WTC11 (cell line): ENCODE results near the gene ZBTB8A. TPM values are rescaled to one million over a fixed set of nuclear protein-coding genes. Genes with fewer than 3 reads are reported as not detected.

Experiments
- ATAC-seq: fragments of 200-7000 bp; cut with Tn5 transposase; 2 replicates; pipeline ENCODE4 v1.10.0; 2021; ENCODE audit warnings: mild to moderate bottlenecking, moderate library complexity
- CTCF ChIA-PET: fragments of 300-600 bp; sonication (Branson Sonifier 250); formaldehyde crosslinking; loops from one replicate; lab custom pipeline; 2021; ENCODE audit warnings: antibody characterized with exemption; lab: Charles Lee
- POLR2A ChIA-PET: fragments of 350-600 bp; sonication (Branson Sonifier 250); formaldehyde crosslinking; loops from one replicate; lab custom pipeline; 2021; ENCODE audit warnings: antibody characterized with exemption; lab: Charles Lee
- DNase-seq: peaks from one replicate; pipeline ENCODE4 v3.0.0; 2021; ENCODE audit warnings: low spot score
- H3K27ac Mint-ChIP-seq: 2 replicates; pipeline ENCODE4 v1.8.0; 2021; ENCODE audit warnings: mixed read lengths
- H3K27me3 Mint-ChIP-seq: 2 replicates; pipeline ENCODE4 v1.8.0; 2021; ENCODE audit warnings: low read depth, mild to moderate bottlenecking, moderate library complexity, mixed read lengths
- H3K36me3 Mint-ChIP-seq: 2 replicates; pipeline ENCODE4 v1.8.0; 2021; ENCODE audit warnings: mixed read lengths
- H3K4me1 Mint-ChIP-seq: 2 replicates; pipeline ENCODE4 v1.8.0; 2022; ENCODE audit warnings: mixed read lengths
- H3K4me3 Mint-ChIP-seq: 2 replicates; pipeline ENCODE4 v1.8.0; 2021; ENCODE audit warnings: mild to moderate bottlenecking, moderate library complexity, mixed read lengths
- H3K9me3 Mint-ChIP-seq: 2 replicates; pipeline ENCODE4 v1.8.0; 2021; ENCODE audit warnings: mixed read lengths
- ATF1 ChIP-seq: sonication (generic); formaldehyde crosslinking; IDR thresholded peaks from 2 replicates; pipeline ENCODE4 v1.8.1; 2023; ENCODE audit warnings: mild to moderate bottlenecking, moderate library complexity, missing genetic modification reagents
- EMX1 ChIP-seq: fragments of 250-450 bp; sonication (Bioruptor Pico); IDR thresholded peaks from 2 replicates; pipeline ENCODE4 v1.8.0; 2021; ENCODE audit warnings: mild to moderate bottlenecking
- GABPB1 ChIP-seq: sonication (generic); formaldehyde crosslinking; IDR thresholded peaks from 2 replicates; pipeline ENCODE4 v1.8.1; 2023; ENCODE audit warnings: mild to moderate bottlenecking, missing genetic modification reagents
- JUN ChIP-seq: sonication (generic); formaldehyde crosslinking; IDR thresholded peaks from 2 replicates; pipeline ENCODE4 v1.8.0; 2023; ENCODE audit warnings: mild to moderate bottlenecking, missing genetic modification reagents
- KAT7 ChIP-seq: sonication (generic); formaldehyde crosslinking; IDR thresholded peaks from 2 replicates; pipeline ENCODE4 v1.8.1; 2023; ENCODE audit warnings: missing genetic modification reagents, mild to moderate bottlenecking, borderline replicate concordance
- MYBL2 ChIP-seq: sonication (generic); formaldehyde crosslinking; IDR thresholded peaks from 2 replicates; pipeline ENCODE4 v1.8.1; 2023; ENCODE audit warnings: mild to moderate bottlenecking, moderate library complexity, missing genetic modification reagents
- NFATC4 ChIP-seq: fragments of 250-450 bp; sonication (Bioruptor Pico); IDR thresholded peaks from 2 replicates; pipeline ENCODE4 v1.9.0; 2021; ENCODE audit warnings: mild to moderate bottlenecking
- NFE2L1 ChIP-seq: sonication (generic); formaldehyde crosslinking; IDR thresholded peaks from 2 replicates; pipeline ENCODE4 v1.8.1; 2023; ENCODE audit warnings: missing genetic modification reagents
- NR2C2 ChIP-seq: sonication (generic); formaldehyde crosslinking; IDR thresholded peaks from 2 replicates; pipeline ENCODE4 v1.8.0; 2022; ENCODE audit warnings: mild to moderate bottlenecking, missing genetic modification reagents
- OVOL2 ChIP-seq: fragments of 250-450 bp; sonication (Bioruptor Pico); IDR thresholded peaks from 2 replicates; pipeline ENCODE4 v1.9.0; 2021; ENCODE audit warnings: mild to moderate bottlenecking, borderline replicate concordance
- PRRX2 ChIP-seq: fragments of 250-450 bp; sonication (Bioruptor Pico); IDR thresholded peaks from 2 replicates; pipeline ENCODE4 v1.8.0; 2021; ENCODE audit warnings: mild to moderate bottlenecking
- ZBTB21 ChIP-seq: sonication (generic); formaldehyde crosslinking; IDR thresholded peaks from 2 replicates; pipeline ENCODE4 v1.8.1; 2023; ENCODE audit warnings: mild to moderate bottlenecking, missing genetic modification reagents, borderline replicate concordance
- ZNF138 ChIP-seq: sonication (generic); formaldehyde crosslinking; conservative IDR thresholded peaks from 2 replicates; pipeline ENCODE4 v1.8.1; 2022; ENCODE audit warnings: mild to moderate bottlenecking, moderate library complexity, missing genetic modification reagents
- ZNF219 ChIP-seq: sonication (generic); formaldehyde crosslinking; IDR thresholded peaks from 2 replicates; pipeline ENCODE4 v1.8.0; 2023; ENCODE audit warnings: missing genetic modification reagents, mild to moderate bottlenecking, borderline replicate concordance
- ZNF232 ChIP-seq: sonication (generic); formaldehyde crosslinking; IDR thresholded peaks from 2 replicates; pipeline ENCODE4 v1.8.0; 2022; ENCODE audit warnings: mild to moderate bottlenecking, missing genetic modification reagents
- ZNF263 ChIP-seq: sonication (generic); formaldehyde crosslinking; IDR thresholded peaks from 2 replicates; pipeline ENCODE4 v1.8.1; 2022; ENCODE audit warnings: low read depth, mild to moderate bottlenecking, moderate library complexity, missing genetic modification reagents
- ZNF317 ChIP-seq: sonication (generic); formaldehyde crosslinking; IDR thresholded peaks from 2 replicates; pipeline ENCODE4 v1.8.1; 2023; ENCODE audit warnings: low read depth, mild to moderate bottlenecking, moderate library complexity, missing genetic modification reagents, borderline replicate concordance
- total RNA-seq: library from RNA; stranded (reverse); gene quantifications from 3 replicates; pipeline ENCODE4 v1.2.3, GENCODE V29; 2021
- TF ChIP-seq, protein P1 (sequence below): sonication (generic); formaldehyde crosslinking; IDR thresholded peaks from 2 replicates; pipeline ENCODE4 v1.8.1; 2023; ENCODE audit warnings: mild to moderate bottlenecking, missing genetic modification reagents, moderate library complexity
- TF ChIP-seq, protein P2 (sequence below): sonication (generic); formaldehyde crosslinking; IDR thresholded peaks from 2 replicates; pipeline ENCODE4 v1.8.0; 2022; ENCODE audit warnings: mild to moderate bottlenecking, missing genetic modification reagents
- TF ChIP-seq, protein P3 (sequence below): sonication (generic); formaldehyde crosslinking; IDR thresholded peaks from 2 replicates; pipeline ENCODE4 v1.8.0; 2023; ENCODE audit warnings: missing genetic modification reagents
- TF ChIP-seq, protein P4 (sequence below): sonication (generic); formaldehyde crosslinking; IDR thresholded peaks from 2 replicates; pipeline ENCODE4 v1.8.1; 2023; ENCODE audit warnings: mild to moderate bottlenecking, missing genetic modification reagents, moderate library complexity
- TF ChIP-seq, protein P5 (sequence below): sonication (generic); formaldehyde crosslinking; IDR thresholded peaks from 2 replicates; pipeline ENCODE4 v1.8.1; 2022; ENCODE audit warnings: low read depth, missing genetic modification reagents, borderline replicate concordance
- TF ChIP-seq, protein P6 (sequence below): fragments of 250-450 bp; sonication (Bioruptor Pico); IDR thresholded peaks from 2 replicates; pipeline ENCODE4 v1.8.0; 2021; ENCODE audit warnings: mild to moderate bottlenecking

ZBTB8A gene
- total RNA-seq, 1 experiment from 2014 or later = 7.7 TPM

DNA sequence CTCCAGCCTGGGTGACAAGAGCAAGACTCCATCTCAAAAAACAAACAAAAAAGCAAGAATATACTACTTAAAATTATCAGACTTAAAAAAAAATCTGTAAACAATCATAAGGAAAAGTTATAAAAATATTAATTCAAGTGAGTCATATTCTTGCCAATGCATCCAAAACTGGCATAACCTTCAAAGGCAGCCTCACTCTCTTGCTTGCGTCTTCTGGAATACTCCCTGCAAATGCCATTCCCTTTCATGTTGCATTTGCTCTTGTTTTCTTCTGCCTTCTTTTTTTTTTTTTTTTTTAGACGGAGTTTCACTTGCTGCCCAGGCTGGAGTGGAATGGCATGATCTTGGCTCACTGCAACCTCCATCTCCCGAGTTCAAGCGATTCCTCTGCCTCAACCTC lies 32.2 kb upstream of the ZBTB8A start:
- no peak overlapping the region for H3K27ac Mint-ChIP-seq
- CTCF ChIA-PET = interaction anchor here (0.6 kb wide), 1 partner anchor 13 kb away, joined by 3 read pairs; no protein-coding TSS in a partner anchor
- H3K36me3 Mint-ChIP-seq = no peaks in the 10 kb centered on the region
- POLR2A ChIA-PET = interaction anchor here (0.7 kb wide), 1 partner anchor 182 kb away, joined by 3 read pairs; no protein-coding TSS in a partner anchor
- no peak overlapping the region for H3K4me3 Mint-ChIP-seq
- DNase-seq = no peak
- TF ChIP-seq NFE2L1 (CRISPR knock-in tag) (no peak), ZNF263 (no peak), EMX1 (CRISPR knock-in tag) (no peak), OVOL2 (no peak), ZNF232 (no peak), PRRX2 (no peak), GABPB1 (no peak)
- TF ChIP-seq, protein P1, sequence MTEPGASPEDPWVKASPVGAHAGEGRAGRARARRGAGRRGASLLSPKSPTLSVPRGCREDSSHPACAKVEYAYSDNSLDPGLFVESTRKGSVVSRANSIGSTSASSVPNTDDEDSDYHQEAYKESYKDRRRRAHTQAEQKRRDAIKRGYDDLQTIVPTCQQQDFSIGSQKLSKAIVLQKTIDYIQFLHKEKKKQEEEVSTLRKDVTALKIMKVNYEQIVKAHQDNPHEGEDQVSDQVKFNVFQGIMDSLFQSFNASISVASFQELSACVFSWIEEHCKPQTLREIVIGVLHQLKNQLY (CRISPR knock-in tag) = no peak
- TF ChIP-seq, protein P2, sequence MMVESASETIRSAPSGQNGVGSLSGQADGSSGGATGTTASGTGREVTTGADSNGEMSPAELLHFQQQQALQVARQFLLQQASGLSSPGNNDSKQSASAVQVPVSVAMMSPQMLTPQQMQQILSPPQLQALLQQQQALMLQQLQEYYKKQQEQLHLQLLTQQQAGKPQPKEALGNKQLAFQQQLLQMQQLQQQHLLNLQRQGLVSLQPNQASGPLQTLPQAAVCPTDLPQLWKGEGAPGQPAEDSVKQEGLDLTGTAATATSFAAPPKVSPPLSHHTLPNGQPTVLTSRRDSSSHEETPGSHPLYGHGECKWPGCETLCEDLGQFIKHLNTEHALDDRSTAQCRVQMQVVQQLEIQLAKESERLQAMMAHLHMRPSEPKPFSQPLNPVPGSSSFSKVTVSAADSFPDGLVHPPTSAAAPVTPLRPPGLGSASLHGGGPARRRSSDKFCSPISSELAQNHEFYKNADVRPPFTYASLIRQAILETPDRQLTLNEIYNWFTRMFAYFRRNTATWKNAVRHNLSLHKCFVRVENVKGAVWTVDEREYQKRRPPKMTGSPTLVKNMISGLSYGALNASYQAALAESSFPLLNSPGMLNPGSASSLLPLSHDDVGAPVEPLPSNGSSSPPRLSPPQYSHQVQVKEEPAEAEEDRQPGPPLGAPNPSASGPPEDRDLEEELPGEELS (CRISPR knock-in tag) = no peak
- TF ChIP-seq, all 79 proteins: peak for 0
- Mint-ChIP-seq H3K4me1 (no peaks in the 10 kb centered on the region), H3K27me3 (no peaks in the 10 kb centered on the region; the same call in 1 of the 2 replicates), H3K9me3 (peaks cover 4% of the 10 kb centered on the region)
- no peak for ATAC-seq

DNA sequence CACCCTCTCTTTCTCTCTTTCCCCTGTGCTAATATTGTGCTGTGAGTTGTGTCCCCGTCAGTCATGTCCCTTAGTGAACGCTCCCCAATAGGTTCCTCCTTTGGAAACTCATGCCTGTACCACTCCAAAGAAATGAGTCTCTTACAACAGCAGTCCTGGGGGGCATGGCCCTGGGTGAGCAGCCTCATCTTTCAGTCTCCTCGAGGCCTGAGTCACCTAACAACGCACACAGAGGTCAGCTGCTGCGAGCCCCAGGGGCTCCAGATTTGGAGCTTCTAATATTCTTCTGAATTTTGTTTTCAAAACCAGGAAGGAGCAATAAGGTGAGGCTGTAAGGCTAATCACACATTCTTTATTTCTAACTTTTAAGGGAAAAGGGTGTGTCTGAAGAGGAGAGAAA lies 30.5 kb upstream of the ZBTB8A start:
- POLR2A ChIA-PET = no interaction called here
- no peak for TF ChIP-seq KAT7 (CRISPR knock-in tag)
- TF ChIP-seq ZNF317 (CRISPR knock-in tag) = no peak
- TF ChIP-seq NFATC4 (CRISPR knock-in tag) = no peak
- TF ChIP-seq ZNF138 (CRISPR knock-in tag) = no peak
- no peak for TF ChIP-seq ATF1 (CRISPR knock-in tag)
- TF ChIP-seq, protein P3, sequence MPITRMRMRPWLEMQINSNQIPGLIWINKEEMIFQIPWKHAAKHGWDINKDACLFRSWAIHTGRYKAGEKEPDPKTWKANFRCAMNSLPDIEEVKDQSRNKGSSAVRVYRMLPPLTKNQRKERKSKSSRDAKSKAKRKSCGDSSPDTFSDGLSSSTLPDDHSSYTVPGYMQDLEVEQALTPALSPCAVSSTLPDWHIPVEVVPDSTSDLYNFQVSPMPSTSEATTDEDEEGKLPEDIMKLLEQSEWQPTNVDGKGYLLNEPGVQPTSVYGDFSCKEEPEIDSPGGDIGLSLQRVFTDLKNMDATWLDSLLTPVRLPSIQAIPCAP = no peak
- TF ChIP-seq, protein P4, sequence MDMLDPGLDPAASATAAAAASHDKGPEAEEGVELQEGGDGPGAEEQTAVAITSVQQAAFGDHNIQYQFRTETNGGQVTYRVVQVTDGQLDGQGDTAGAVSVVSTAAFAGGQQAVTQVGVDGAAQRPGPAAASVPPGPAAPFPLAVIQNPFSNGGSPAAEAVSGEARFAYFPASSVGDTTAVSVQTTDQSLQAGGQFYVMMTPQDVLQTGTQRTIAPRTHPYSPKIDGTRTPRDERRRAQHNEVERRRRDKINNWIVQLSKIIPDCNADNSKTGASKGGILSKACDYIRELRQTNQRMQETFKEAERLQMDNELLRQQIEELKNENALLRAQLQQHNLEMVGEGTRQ (CRISPR knock-in tag) = no peak
- no peak for TF ChIP-seq ZNF219 (CRISPR knock-in tag)
- TF ChIP-seq, protein P5, sequence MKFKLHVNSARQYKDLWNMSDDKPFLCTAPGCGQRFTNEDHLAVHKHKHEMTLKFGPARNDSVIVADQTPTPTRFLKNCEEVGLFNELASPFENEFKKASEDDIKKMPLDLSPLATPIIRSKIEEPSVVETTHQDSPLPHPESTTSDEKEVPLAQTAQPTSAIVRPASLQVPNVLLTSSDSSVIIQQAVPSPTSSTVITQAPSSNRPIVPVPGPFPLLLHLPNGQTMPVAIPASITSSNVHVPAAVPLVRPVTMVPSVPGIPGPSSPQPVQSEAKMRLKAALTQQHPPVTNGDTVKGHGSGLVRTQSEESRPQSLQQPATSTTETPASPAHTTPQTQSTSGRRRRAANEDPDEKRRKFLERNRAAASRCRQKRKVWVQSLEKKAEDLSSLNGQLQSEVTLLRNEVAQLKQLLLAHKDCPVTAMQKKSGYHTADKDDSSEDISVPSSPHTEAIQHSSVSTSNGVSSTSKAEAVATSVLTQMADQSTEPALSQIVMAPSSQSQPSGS (CRISPR knock-in tag) = no peak
- TF ChIP-seq, all 79 proteins: peak for 0
- Mint-ChIP-seq H3K4me1 (no peaks in the 10 kb centered on the region), H3K36me3 (no peaks in the 10 kb centered on the region), H3K9me3 (peaks cover 4% of the 10 kb centered on the region), H3K4me3 (no peak overlapping the region), H3K27me3 (no peaks in the 10 kb centered on the region; the same call in 1 of the 2 replicates), H3K27ac (no peak overlapping the region)
- ATAC-seq (no peak), DNase-seq (no peak)
- CTCF ChIA-PET = interaction anchor here (3.6 kb wide), 1 partner anchor 12 kb away, joined by 21 read pairs; no protein-coding TSS in a partner anchor

DNA sequence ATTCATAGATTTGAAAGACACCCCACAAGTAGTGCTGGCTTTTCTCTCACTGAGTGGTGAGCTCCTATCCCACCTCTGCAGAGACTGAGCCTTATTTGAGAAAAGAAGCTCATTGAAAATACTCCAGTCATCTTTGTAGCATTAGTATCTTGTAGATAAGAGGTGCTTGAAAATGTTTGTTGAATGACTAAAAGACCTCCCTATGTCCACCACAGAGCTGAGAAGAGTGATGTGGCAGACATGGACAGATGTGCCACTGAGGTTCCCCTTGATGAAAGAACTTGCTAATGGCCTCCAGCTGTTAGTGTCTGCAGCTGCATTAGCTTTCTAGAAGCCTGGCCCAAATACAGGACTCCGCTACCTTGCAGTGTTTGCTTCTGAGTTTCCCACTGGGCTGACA lies 29.3 kb upstream of the ZBTB8A start:
- no peak for DNase-seq
- Mint-ChIP-seq H3K27me3 (peaks cover 3% of the 10 kb centered on the region; the same call in 1 of the 2 replicates), H3K9me3 (peaks cover 4% of the 10 kb centered on the region), H3K36me3 (no peaks in the 10 kb centered on the region), H3K4me3 (no peak overlapping the region), H3K4me1 (no peaks in the 10 kb centered on the region), H3K27ac (no peak overlapping the region)
- ChIA-PET CTCF (interaction anchor here (3.6 kb wide), 1 partner anchor 11 kb away, joined by 21 read pairs; no protein-coding TSS in a partner anchor), POLR2A (no interaction called here)
- ATAC-seq = no peak
- TF ChIP-seq ZBTB21 (CRISPR knock-in tag) (no peak), KAT7 (CRISPR knock-in tag) (no peak), JUN (CRISPR knock-in tag) (no peak), NR2C2 (CRISPR knock-in tag) (no peak), MYBL2 (CRISPR knock-in tag) (no peak)
- TF ChIP-seq, protein P4 (CRISPR knock-in tag) = no peak
- TF ChIP-seq, protein P1 (CRISPR knock-in tag) = no peak
- TF ChIP-seq, protein P6, sequence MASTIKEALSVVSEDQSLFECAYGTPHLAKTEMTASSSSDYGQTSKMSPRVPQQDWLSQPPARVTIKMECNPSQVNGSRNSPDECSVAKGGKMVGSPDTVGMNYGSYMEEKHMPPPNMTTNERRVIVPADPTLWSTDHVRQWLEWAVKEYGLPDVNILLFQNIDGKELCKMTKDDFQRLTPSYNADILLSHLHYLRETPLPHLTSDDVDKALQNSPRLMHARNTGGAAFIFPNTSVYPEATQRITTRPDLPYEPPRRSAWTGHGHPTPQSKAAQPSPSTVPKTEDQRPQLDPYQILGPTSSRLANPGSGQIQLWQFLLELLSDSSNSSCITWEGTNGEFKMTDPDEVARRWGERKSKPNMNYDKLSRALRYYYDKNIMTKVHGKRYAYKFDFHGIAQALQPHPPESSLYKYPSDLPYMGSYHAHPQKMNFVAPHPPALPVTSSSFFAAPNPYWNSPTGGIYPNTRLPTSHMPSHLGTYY (CRISPR knock-in tag) = no peak
